Measurements from ENCODE around the gene STMND1.

Gene STMND1

GRCh38 chr6:17088091-17088611, 13.7 kb upstream of the STMND1 start:
- DNase-seq = no peak
- H3K27ac ChIP-seq (ENCODE audit: low read depth, low read length) = no peak overlapping the region

GRCh38 chr6:17091122-17091521, 10.7 kb upstream of the STMND1 start:
- no peak overlapping the region for H2AK5ac ChIP-seq (ENCODE audit: low read length)
- H3K79me2 ChIP-seq (ENCODE audit: control insufficient read depth, insufficient read depth, low read length, poor library complexity) = no peaks in the 10 kb centered on the region
- H3K9me3 ChIP-seq (ENCODE audit: insufficient read depth, low read depth, low read length) = no peaks in the 10 kb centered on the region
- H4K12ac ChIP-seq (ENCODE audit: low read depth, low read length) = no peak overlapping the region
- no peak overlapping the region for H3K14ac ChIP-seq (ENCODE audit: low read length)
- no peak overlapping the region for H3K4me3 ChIP-seq (ENCODE audit: low read depth, low read length)
- H4K8ac ChIP-seq (ENCODE audit: low read depth, low read length) = no peak overlapping the region
- no peak overlapping the region for H2BK120ac ChIP-seq (ENCODE audit: insufficient read depth, low read length, poor library complexity)
- H3K9ac ChIP-seq (ENCODE audit: low read length) = no peak overlapping the region
- H3K23ac ChIP-seq (ENCODE audit: low read length) = no peak overlapping the region
- H3K4ac ChIP-seq (ENCODE audit: low read depth, low read length) = no peak overlapping the region
- no peak overlapping the region for H3K18ac ChIP-seq (ENCODE audit: low read length)
- no peaks in the 10 kb centered on the region for H3K36me3 ChIP-seq (ENCODE audit: control insufficient read depth in 1 of 2, insufficient read depth in 2 of 2, low read length in 2 of 2)
- H2BK12ac ChIP-seq (ENCODE audit: low read length) = no peak overlapping the region
- H3K4me1 ChIP-seq (ENCODE audit: control insufficient read depth in 1 of 2, insufficient read depth in 2 of 2, low read length in 2 of 2) = peaks cover 5 to 6% of the 10 kb centered on the region in 2 experiments
- no peak overlapping the region for H2BK5ac ChIP-seq (ENCODE audit: low read depth, low read length, poor library complexity)
- H3K4me2 ChIP-seq (ENCODE audit: low read length) = no peak overlapping the region
- no peak overlapping the region for H4K91ac ChIP-seq (ENCODE audit: low read depth, low read length)
- no peaks in the 10 kb centered on the region for H3K27me3 ChIP-seq (ENCODE audit: insufficient read depth, low read length)
- H3K79me1 ChIP-seq (ENCODE audit: low read length) = no peaks in the 10 kb centered on the region
- H3K27ac ChIP-seq (ENCODE audit: low read depth, low read length) = no peak overlapping the region
- no peak overlapping the region for H2AFZ ChIP-seq (ENCODE audit: insufficient read depth, low read length, poor library complexity)
- no CpG with 5 or more reads among the region's 3 CpGs for WGBS (ENCODE audit: extremely low coverage, insufficient coverage, insufficient read length)
- DNase-seq = no peak

More at GRCh38 chr6:17088091-17088611, 13.7 kb upstream of the STMND1 start:
- Histone ChIP-seq H3K36me3 (ENCODE audit: control insufficient read depth in 1 of 2, insufficient read depth in 2 of 2, low read length in 2 of 2) (no peaks in the 10 kb centered on the region), H3K14ac (ENCODE audit: low read length) (no peak overlapping the region), H4K8ac (ENCODE audit: low read depth, low read length) (no peak overlapping the region), H3K18ac (ENCODE audit: low read length) (no peak overlapping the region), H3K79me2 (ENCODE audit: control insufficient read depth, insufficient read depth, low read length, poor library complexity) (no peaks in the 10 kb centered on the region), H4K91ac (ENCODE audit: low read depth, low read length) (no peak overlapping the region), H3K27me3 (ENCODE audit: insufficient read depth, low read length) (no peaks in the 10 kb centered on the region), H2AFZ (ENCODE audit: insufficient read depth, low read length, poor library complexity) (no peak overlapping the region), H3K79me1 (ENCODE audit: low read length) (no peaks in the 10 kb centered on the region), H3K4ac (ENCODE audit: low read depth, low read length) (no peak overlapping the region), H2BK120ac (ENCODE audit: insufficient read depth, low read length, poor library complexity) (no peak overlapping the region), H3K9ac (ENCODE audit: low read length) (no peak overlapping the region), H4K12ac (ENCODE audit: low read depth, low read length) (no peak overlapping the region), H3K4me1 (ENCODE audit: control insufficient read depth in 1 of 2, insufficient read depth in 2 of 2, low read length in 2 of 2) (no peaks in the 10 kb centered on the region), H2BK12ac (ENCODE audit: low read length) (no peak overlapping the region), H3K23ac (ENCODE audit: low read length) (no peak overlapping the region), H3K4me3 (ENCODE audit: low read depth, low read length) (no peak overlapping the region), H2BK5ac (ENCODE audit: low read depth, low read length, poor library complexity) (no peak overlapping the region), H3K9me3 (ENCODE audit: insufficient read depth, low read depth, low read length) (no peaks in the 10 kb centered on the region), H3K4me2 (ENCODE audit: low read length) (no peak overlapping the region), H2AK5ac (ENCODE audit: low read length) (no peak overlapping the region)
- WGBS (ENCODE audit: extremely low coverage, insufficient coverage, insufficient read length) = no CpG with 5 or more reads among the region's 4 CpGs

GRCh38 chr6:17093686-17094085, 8.2 kb upstream of the STMND1 start:
- Histone ChIP-seq H2AFZ (ENCODE audit: insufficient read depth, low read length, poor library complexity) (no peak overlapping the region), H3K79me1 (ENCODE audit: low read length) (no peaks in the 10 kb centered on the region), H3K4me2 (ENCODE audit: low read length) (no peak overlapping the region), H3K23ac (ENCODE audit: low read length) (no peak overlapping the region), H3K14ac (ENCODE audit: low read length) (no peak overlapping the region), H3K18ac (ENCODE audit: low read length) (no peak overlapping the region), H3K79me2 (ENCODE audit: control insufficient read depth, insufficient read depth, low read length, poor library complexity) (no peaks in the 10 kb centered on the region), H4K12ac (ENCODE audit: low read depth, low read length) (no peak overlapping the region), H3K4me1 (ENCODE audit: control insufficient read depth in 1 of 2, insufficient read depth in 2 of 2, low read length in 2 of 2) (peaks cover 5 to 6% of the 10 kb centered on the region in 2 experiments), H3K4ac (ENCODE audit: low read depth, low read length) (no peak overlapping the region), H2BK12ac (ENCODE audit: low read length) (no peak overlapping the region), H3K9me3 (ENCODE audit: insufficient read depth, low read depth, low read length) (no peaks in the 10 kb centered on the region), H3K9ac (ENCODE audit: low read length) (no peak overlapping the region), H3K4me3 (ENCODE audit: low read depth, low read length) (no peak overlapping the region), H2AK5ac (ENCODE audit: low read length) (no peak overlapping the region), H3K27ac (ENCODE audit: low read depth, low read length) (no peak overlapping the region), H4K8ac (ENCODE audit: low read depth, low read length) (no peak overlapping the region), H2BK120ac (ENCODE audit: insufficient read depth, low read length, poor library complexity) (no peak overlapping the region), H4K91ac (ENCODE audit: low read depth, low read length) (no peak overlapping the region), H3K27me3 (ENCODE audit: insufficient read depth, low read length) (no peaks in the 10 kb centered on the region), H3K36me3 (ENCODE audit: control insufficient read depth in 1 of 2, insufficient read depth in 2 of 2, low read length in 2 of 2) (no peaks in the 10 kb centered on the region), H2BK5ac (ENCODE audit: low read depth, low read length, poor library complexity) (no peak overlapping the region)
- no peak for DNase-seq
- no CpG with 5 or more reads among the region's 5 CpGs for WGBS (ENCODE audit: extremely low coverage, insufficient coverage, insufficient read length)

GRCh38 chr6:17096096-17096495, 5.8 kb upstream of the STMND1 start:
- no peak overlapping the region for H2BK5ac ChIP-seq (ENCODE audit: low read depth, low read length, poor library complexity)
- no peak overlapping the region for H3K9ac ChIP-seq (ENCODE audit: low read length)
- no peak overlapping the region for H3K4me3 ChIP-seq (ENCODE audit: low read depth, low read length)
- H2AFZ ChIP-seq (ENCODE audit: insufficient read depth, low read length, poor library complexity) = no peak overlapping the region
- H3K27ac ChIP-seq (ENCODE audit: low read depth, low read length) = peak overlapping the region; percentile 20
- peaks cover 5 to 6% of the 10 kb centered on the region in 2 experiments for H3K4me1 ChIP-seq (ENCODE audit: control insufficient read depth in 1 of 2, insufficient read depth in 2 of 2, low read length in 2 of 2)
- H2AK5ac ChIP-seq (ENCODE audit: low read length) = no peak overlapping the region
- H3K9me3 ChIP-seq (ENCODE audit: insufficient read depth, low read depth, low read length) = no peaks in the 10 kb centered on the region
- no peaks in the 10 kb centered on the region for H3K79me2 ChIP-seq (ENCODE audit: control insufficient read depth, insufficient read depth, low read length, poor library complexity)
- no peak overlapping the region for H2BK120ac ChIP-seq (ENCODE audit: insufficient read depth, low read length, poor library complexity)
- H3K14ac ChIP-seq (ENCODE audit: low read length) = no peak overlapping the region
- H3K27me3 ChIP-seq (ENCODE audit: insufficient read depth, low read length) = no peaks in the 10 kb centered on the region
- peak in 1 of 2 donors; percentile 66 for DNase-seq
- no peak overlapping the region for H3K4ac ChIP-seq (ENCODE audit: low read depth, low read length)
- no peaks in the 10 kb centered on the region for H3K36me3 ChIP-seq (ENCODE audit: control insufficient read depth in 1 of 2, insufficient read depth in 2 of 2, low read length in 2 of 2)
- H3K79me1 ChIP-seq (ENCODE audit: low read length) = no peaks in the 10 kb centered on the region
- no peak overlapping the region for H4K91ac ChIP-seq (ENCODE audit: low read depth, low read length)
- no peak overlapping the region for H3K18ac ChIP-seq (ENCODE audit: low read length)
- no peak overlapping the region for H2BK12ac ChIP-seq (ENCODE audit: low read length)
- no peak overlapping the region for H3K4me2 ChIP-seq (ENCODE audit: low read length)
- no peak overlapping the region for H3K23ac ChIP-seq (ENCODE audit: low read length)
- no peak overlapping the region for H4K12ac ChIP-seq (ENCODE audit: low read depth, low read length)
- H4K8ac ChIP-seq (ENCODE audit: low read depth, low read length) = no peak overlapping the region
- WGBS (ENCODE audit: extremely low coverage, insufficient coverage, insufficient read length) = no CpG with 5 or more reads among the region's 6 CpGs
